GM18499 (cell line): ENCODE data around the gene PLCG2.
"Not testable (repeated sequence)": the region's sequence is repeated elsewhere in the genome, so short reads cannot be mapped to it uniquely, and the experiment has no call there.

Experiments
- ATAC-seq: cut with Tn5 transposase; IDR thresholded peaks from one replicate; pipeline ENCODE4 v1.9.1; 2021; ENCODE audit warnings: moderate number of reproducible peaks; ENCODE audit not compliant: insufficient read depth, unreplicated experiment

Gene PLCG2

DNA sequence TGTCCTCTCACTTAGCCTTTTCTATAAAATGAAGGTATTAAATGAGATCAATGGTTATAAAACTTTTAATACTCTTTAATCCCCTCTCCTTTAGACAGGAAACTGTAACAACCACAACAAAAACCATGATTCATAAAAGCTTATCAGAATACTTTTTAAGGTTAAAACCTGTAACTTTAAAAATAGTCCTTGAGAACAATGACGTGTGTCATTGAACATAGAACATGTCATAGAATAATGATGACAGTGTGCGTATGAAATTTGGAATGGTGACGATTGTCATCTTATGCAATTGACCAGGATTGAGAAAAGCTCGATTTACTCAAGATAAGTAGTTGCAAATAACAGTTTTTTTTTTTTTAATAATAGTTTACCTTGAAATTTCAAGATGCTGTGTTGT is 94.1 kb downstream of the PLCG2 start:
- no peak for ATAC-seq

DNA sequence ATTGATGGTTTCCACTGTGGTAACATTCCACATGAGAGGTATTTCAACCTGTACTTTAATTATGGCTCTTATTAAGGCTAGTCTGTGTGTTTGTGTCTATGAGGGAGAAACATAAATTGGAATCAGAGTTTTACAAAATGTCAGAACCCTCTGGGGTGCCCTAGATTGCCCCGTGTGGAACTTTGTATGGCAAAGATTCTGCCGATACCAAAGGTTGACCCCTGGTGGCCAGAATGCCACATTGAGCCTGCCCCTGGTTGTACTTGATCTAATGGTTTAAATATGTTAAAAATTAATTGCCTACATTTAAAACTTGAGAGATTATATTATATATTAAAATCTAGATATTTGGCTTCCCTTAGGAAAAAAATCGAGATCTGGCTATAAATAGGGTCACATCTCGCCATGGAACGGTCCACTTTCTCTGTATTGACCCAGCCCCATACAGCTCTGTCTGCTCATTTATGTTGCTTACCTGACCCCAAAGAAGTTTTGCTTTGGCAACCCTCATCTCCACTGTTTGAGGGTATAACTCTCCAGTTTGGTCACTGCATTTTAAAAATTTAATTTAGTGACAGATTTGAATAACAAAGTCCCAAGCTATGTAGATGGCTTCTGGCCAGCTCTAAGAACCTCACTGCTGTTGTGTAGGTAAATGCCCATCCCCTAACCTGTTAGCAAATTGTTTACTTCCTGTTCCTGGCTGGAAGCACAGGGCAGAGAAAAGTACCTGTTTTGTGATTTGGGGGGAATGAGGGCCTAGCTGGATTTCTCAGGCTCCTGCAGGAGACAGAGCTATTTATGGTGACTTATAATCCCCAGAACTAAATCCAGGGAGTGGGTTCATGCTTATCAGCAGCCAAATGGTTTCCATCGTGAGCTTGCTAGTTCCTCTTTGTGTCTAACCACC is 95.0 kb downstream of the PLCG2 start:
- no peak for ATAC-seq

DNA sequence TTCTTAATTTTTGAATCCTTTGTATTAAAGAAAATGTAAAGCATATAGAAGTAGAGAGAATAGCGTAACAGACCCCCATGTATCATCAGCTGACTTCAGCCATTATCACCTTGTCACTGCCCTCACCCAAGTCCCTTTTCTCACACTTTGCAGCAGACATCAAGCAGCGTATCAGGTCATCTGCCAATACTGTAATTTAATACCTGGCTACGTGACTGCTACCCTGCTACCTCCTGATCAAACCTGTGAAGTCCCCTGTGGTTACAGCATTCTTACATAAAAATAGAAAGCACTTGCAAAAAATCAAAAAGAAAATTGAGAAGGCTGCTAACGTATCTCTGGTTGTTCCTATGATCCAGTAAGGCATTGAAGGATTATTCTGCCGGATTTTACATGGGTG is 96.4 kb downstream of the PLCG2 start:
- ATAC-seq, result no peak

- ATAC-seq, result no peak
Observed at GRCh38 chr16:81876273-81876900, 97.3 kb downstream of the PLCG2 start.

- not testable (repeated sequence) for ATAC-seq
Observed at GRCh38 chr16:81877490-81877889, 98.4 kb downstream of the PLCG2 start.

DNA sequence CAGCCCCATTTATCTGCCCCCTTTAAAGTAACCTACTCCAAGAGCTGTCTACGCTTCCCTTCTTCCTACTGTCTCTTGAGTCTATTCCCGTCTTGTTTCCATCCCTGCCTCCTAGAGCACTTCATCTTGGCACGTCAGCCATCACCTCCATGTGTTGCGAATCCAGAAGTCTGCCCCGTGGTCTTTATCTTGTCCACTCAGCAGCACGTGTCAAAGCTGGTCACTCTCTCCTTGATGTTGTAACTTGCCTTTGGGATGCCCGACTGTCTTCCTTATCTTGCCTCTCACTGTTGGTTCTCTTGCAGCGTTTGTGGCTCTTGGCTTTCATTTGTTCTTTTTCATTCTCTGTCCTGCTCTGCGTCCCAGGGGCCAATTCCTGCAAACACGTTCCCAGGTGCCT is 99.4 kb downstream of the PLCG2 start:
- ATAC-seq, result no peak

GRCh38 chr16:81879625-81880024 is 100.5 kb downstream of the PLCG2 start:
- no peak for ATAC-seq

- ATAC-seq, result no peak
Observed at GRCh38 chr16:81880816-81881215, 101.7 kb downstream of the PLCG2 start.

DNA sequence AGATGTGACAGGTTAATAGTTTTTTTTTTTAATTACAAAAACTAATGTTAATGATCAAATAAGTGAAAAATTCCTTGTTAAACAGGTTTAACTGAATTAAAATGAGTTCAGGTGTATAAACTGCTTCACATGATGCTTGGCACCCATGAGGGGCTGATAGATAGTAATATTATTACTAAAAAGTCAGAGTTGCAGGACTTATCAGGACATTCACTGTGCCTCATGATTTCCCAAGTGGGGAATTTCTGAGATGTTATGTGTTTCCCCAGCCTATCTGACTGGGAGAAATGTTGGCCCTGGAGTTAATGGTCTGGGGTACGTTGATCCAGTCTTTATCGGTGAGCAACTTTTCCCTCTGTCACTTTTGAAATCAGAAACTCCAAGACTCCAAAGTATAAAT is 102.1 kb downstream of the PLCG2 start:
- ATAC-seq, result no peak

DNA sequence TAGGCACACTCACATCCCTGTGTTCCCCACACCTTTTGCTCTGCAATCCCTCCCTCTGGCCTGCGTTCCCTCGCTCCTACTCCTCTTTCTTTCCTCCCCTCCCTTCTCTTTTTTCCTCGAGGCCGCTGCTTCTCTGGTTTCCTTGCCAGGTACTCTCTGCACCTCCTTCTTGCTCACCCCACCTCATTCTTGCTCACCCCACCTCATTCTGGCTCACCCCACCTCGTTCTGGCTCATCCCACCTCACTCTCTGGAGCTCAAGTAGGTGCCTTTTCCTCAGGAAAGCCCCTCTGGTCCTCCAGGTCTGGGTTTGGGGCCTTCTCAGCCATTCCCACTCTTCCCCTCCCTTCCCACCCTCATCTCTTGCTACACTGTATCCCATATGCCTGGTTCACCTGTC is 103.5 kb downstream of the PLCG2 start:
- no peak for ATAC-seq

DNA sequence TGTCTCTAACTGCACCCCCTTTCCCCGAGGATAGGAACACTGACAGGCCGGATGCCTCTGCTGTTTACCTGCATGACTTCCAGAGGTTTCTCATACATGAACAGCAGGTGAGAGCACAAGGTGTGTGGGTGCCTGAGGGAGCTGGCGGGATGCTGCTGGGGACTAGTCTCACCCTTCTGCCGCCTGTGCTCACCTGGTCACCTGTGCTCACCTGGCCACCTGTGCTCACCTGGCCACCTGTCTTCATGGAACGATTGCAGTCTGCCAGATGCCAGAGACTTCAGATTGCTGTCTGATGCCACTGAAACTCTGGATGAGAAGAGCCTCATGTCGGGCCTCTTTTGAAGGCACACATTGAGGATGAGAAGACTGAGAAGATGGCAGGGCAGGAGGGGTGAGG is 104.1 kb downstream of the PLCG2 start:
- ATAC-seq, result no peak

DNA sequence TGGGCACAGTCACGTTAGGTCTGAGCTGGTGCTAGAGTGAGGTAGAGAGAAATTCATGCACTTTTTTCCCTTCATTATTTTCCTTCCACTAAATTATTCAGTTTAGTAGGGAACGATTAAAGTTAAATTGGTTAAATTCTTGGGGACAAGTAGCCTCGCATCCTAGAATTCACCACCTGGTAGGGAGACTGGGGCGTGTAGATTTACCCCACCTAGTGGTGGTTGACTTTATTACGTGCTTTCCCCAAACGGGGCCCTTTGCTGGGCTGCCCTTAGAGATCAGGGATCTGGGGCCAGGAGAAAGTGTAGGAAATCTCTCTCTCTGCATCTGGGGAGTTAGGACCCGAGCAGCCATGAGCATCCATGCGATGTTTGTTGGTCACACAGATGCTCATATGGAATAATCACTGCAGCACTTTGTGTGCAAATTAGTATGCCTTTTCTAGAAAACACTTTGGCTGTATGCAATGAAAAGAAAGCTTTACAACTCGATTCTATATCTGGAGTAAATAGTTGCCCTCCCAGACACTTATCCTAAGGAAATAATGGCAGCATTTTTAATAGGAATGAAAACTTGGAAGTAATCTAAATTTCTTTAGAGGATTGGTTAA is 107.0 kb downstream of the PLCG2 start:
- no peak for ATAC-seq

- ATAC-seq, result no peak
Observed at GRCh38 chr16:81888520-81889394, 109.7 kb downstream of the PLCG2 start.

DNA sequence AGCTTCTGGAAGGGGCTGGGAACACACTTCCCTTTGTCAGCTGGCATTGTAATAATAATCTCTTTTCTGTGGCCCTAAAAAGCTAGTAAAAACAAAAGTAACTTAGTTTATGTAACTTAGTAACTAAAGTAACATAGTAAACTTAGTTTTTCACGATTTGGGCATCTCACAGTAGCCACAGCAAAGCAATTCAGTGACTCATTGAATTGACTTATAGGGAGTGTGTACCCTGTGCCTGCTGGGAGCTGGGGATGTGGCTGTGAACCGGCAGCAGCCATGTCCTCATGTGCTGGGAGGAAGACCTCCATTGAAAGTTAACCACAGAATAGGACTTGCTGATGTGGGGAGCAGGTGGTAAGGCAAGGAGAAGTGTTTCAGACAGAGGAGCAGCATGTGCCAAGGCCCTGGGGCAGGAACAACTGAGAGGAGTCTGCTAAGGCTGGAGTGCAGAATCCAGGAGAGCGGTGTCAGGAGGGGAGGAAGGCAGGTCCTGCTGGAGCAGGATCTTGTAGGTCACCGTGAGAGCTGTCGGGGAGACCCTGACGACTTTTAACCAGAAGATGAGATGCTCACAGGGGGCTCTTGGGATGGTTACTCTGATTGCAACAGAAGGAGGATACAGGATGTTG is 112.8 kb downstream of the PLCG2 start:
- no peak for ATAC-seq

DNA sequence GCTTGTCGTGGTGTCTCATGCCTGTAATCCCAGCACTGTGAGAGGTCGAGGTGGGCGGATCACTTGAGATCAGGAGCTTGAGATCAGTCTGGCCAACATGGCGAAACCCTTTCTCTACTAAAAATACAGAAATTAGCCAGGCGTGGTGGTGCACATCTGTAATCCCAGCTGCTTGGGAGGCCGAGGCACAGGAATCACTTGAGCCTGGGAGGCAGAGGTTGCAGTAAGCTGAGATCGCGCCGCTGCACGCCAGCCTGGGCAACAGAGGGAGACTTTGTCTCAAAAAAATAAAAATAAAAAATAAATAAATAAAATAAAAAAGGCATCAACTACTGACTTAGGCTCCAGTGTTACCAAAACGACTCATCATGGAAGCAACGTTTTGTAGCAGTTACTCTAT is 115.5 kb downstream of the PLCG2 start:
- ATAC-seq, result no peak

DNA sequence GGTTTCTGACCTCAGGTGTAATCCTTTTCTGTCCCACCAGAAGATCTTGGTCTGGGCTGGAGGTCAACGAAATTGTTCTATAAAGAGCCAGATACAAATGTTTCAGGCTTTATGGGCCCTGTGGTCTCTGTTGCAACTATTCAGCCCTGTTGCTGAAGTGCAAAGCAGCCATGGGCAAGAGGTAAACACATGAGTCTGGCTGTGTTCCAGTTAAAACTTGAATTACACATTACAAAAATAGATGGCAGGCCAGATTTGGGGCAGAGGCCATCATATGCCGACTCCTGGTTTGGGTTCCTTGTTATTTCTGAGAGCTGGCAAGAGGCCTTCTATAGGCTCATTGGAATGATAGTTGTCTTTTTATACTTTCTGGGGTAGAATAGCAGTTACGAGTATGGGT is 117.8 kb downstream of the PLCG2 start:
- ATAC-seq, result no peak

DNA sequence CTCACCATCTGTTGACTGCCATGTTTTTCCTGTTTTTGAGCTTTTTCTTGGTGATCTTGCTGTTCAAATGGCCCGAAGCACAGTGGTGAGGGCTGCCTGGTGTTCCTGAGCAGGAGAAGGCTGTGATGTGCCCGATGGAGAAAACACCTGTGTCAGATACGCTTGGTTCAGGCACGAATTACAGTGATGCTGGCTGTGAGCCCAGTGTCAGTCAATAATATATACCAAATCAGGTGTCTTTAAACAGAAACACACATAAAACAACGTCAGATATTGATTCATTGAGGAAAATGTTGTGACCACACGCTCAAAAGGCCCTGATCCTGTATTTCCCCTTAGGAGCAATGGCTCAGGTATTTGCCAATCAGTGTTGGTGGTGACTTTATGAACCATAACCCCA is 120.5 kb downstream of the PLCG2 start:
- ATAC-seq, result no peak

- no peak for ATAC-seq
Observed at GRCh38 chr16:81900014-81900413, 120.9 kb downstream of the PLCG2 start.

GRCh38 chr16:81900456-81900855 is 121.4 kb downstream of the PLCG2 start:
- ATAC-seq, result no peak

- no peak for ATAC-seq
Observed at GRCh38 chr16:81901484-81901883, 122.4 kb downstream of the PLCG2 start.
